ENCODE data around the gene PIK3R6. TPM values are rescaled to one million over a fixed set of nuclear protein-coding genes. Genes with fewer than 3 reads are reported as not detected.

Gene PIK3R6
- total and polyA plus RNA-seq, 2 donors (not counting 1 experiment from before 2014, with no cell fraction given): 2.8 to 11.0 TPM

DNA sequence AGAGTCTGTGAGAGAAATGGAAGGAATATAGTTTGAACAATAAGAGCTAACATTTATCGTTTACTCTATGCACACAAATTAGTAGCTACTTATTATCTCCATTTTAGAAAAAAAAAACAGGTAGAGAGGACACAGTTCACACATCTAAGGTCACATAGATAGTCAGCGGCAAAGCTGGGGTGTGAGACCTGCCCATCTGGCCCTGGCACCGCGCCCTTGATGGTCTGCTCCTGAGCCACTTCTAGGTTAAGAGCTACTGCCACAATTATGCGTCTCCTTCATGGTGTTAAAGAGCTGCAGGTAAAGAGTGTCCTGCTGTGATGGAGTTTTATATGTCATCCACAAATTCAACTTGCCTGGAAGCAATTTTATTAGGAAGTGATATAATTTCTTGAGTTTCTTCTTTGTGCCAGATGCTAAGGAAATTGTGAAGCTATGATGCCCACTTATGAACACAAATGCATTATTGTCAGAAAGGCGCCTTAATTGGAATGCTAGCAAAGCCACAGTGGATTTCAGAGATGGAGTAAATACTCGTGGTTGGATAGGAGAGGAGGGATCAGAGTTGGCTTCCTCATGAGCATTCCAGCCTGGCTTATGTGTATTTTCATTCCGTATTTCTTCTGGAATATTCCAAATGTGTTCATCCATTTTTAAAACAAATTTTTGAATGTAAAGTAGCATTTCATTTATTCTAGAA lies 47.0 kb downstream of the PIK3R6 start:
- Histone ChIP-seq H3K27me3 (replicated peaks in 1 of 4; ENCODE audit: control extremely low read depth in 1 of 4, control insufficient read depth in 3 of 4, insufficient read depth in 4 of 4, low read length in 3 of 4) (no peaks in the 10 kb centered on the region), H4K20me1 (ENCODE audit: control insufficient read depth, insufficient read depth, low read length, poor library complexity, severe bottlenecking) (no peaks in the 10 kb centered on the region), H3K79me2 (ENCODE audit: control insufficient read depth, insufficient read depth, low read length) (no peaks in the 10 kb centered on the region), H3K36me3 (replicated peaks in 1 of 2; ENCODE audit: control extremely low read depth in 1 of 2, control insufficient read depth in 1 of 2, extremely low read depth in 1 of 2, insufficient read depth in 2 of 2, low read length in 1 of 2) (no peaks in the 10 kb centered on the region), H3K9ac (ENCODE audit: low read length) (no peak overlapping the region), H3K27ac (ENCODE audit: low read length in 2 of 2) (no peak overlapping the region), H3K4me3 (ENCODE audit: control extremely low read depth in 1 of 5, extremely low read depth in 1 of 5, insufficient read depth in 1 of 5, low read depth in 2 of 5, low read length in 4 of 5) (no peak overlapping the region), H3K4me2 (replicated peaks; ENCODE audit: low read depth, low read length, poor library complexity, severe bottlenecking) (no peak overlapping the region), H2AFZ (ENCODE audit: insufficient read depth, low read depth, low read length, poor library complexity, severe bottlenecking) (no peak overlapping the region), H3K4me1 (ENCODE audit: control insufficient read depth in 2 of 2, insufficient read depth in 2 of 2, low read length in 2 of 2) (no peaks in the 10 kb centered on the region), H3K9me3 (ENCODE audit: control extremely low read depth in 1 of 3, control insufficient read depth in 2 of 3, insufficient read depth in 1 of 3, low read length in 2 of 3) (peaks cover 0 to 6% (median 6%) of the 10 kb centered on the region in 3 donors)
- H3K4me1 Mint-ChIP-seq: no peaks in the 10 kb centered on the region
- H3K9me3 Mint-ChIP-seq (ENCODE audit: insufficient read depth): peaks cover 2% of the 10 kb centered on the region
- POLR2A ChIA-PET: no interaction called here
- 100% methylated on average over 4 of the region's 8 CpGs for WGBS (ENCODE audit: insufficient coverage)
- intact Hi-C loops (cut with micrococcal nuclease): no loop called here
- peaks cover 6% of the 10 kb centered on the region for H3K27me3 Mint-ChIP-seq
- CTCF ChIA-PET: interaction anchor here (0.9 kb wide), 1 partner anchor 174 kb away, joined by 3 read pairs; no protein-coding TSS in a partner anchor
- DNase-seq (no peak), ATAC-seq (ENCODE audit: low read depth) (no peak)
- H3K27ac Mint-ChIP-seq: peak overlapping the region; percentile 11
- no peak for TF ChIP-seq EZH2 (IDR thresholded peaks at IDR 0.05; ENCODE audit: borderline replicate concordance, insufficient read depth, low read depth, low read length, poor library complexity, severe bottlenecking)
- TF ChIP-seq, protein P1, sequence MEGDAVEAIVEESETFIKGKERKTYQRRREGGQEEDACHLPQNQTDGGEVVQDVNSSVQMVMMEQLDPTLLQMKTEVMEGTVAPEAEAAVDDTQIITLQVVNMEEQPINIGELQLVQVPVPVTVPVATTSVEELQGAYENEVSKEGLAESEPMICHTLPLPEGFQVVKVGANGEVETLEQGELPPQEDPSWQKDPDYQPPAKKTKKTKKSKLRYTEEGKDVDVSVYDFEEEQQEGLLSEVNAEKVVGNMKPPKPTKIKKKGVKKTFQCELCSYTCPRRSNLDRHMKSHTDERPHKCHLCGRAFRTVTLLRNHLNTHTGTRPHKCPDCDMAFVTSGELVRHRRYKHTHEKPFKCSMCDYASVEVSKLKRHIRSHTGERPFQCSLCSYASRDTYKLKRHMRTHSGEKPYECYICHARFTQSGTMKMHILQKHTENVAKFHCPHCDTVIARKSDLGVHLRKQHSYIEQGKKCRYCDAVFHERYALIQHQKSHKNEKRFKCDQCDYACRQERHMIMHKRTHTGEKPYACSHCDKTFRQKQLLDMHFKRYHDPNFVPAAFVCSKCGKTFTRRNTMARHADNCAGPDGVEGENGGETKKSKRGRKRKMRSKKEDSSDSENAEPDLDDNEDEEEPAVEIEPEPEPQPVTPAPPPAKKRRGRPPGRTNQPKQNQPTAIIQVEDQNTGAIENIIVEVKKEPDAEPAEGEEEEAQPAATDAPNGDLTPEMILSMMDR (IDR thresholded peaks at IDR 0.05): no peak
- H3K4me3 Mint-ChIP-seq: no peak overlapping the region

DNA sequence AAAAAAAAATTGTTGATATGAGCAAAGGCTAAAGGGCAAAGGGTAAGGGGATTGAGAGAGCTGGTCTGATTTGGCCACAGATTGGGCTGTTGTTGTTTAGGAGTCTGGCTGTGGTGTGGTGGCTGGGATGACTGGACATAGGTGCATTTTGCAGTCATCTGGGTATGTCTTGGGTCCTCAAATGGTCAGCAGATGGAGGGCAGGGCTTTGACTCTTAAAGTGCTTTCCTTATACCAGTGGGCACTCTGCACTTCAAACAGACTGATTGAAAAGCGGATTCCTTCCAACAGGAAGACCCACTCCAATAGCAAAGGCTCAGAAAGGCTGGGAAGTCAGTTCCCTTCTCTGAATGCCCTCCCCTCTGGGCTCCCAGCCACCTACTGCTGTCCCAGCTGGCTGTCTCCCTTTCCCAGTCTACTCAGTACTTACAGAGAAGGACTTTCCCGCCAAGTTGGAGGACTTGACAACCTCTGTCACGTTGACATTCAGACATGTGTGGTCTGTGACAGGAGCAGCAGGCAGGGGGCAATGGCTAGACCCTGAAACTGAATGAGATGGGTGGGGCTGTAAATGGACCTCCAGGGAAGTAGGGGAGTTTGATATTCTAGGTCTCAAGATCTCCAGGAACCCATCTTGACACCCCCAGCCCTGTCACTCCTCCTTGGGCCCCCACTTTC lies 48.7 kb downstream of the PIK3R6 start:
- no peak for DNase-seq
- CTCF ChIA-PET: no interaction called here
- Mint-ChIP-seq H3K9me3 (ENCODE audit: insufficient read depth) (no peaks in the 10 kb centered on the region), H3K27me3 (peaks cover 18% of the 10 kb centered on the region), H3K4me1 (no peaks in the 10 kb centered on the region), H3K4me3 (no peak overlapping the region), H3K27ac (no peak overlapping the region)
- Histone ChIP-seq H4K20me1 (ENCODE audit: control insufficient read depth, insufficient read depth, low read length, poor library complexity, severe bottlenecking) (no peaks in the 10 kb centered on the region), H3K4me2 (replicated peaks; ENCODE audit: low read depth, low read length, poor library complexity, severe bottlenecking) (no peak overlapping the region), H3K27me3 (replicated peaks in 1 of 4; ENCODE audit: control extremely low read depth in 1 of 4, control insufficient read depth in 3 of 4, insufficient read depth in 4 of 4, low read length in 3 of 4) (no peaks in the 10 kb centered on the region), H3K79me2 (ENCODE audit: control insufficient read depth, insufficient read depth, low read length) (no peaks in the 10 kb centered on the region), H3K4me1 (ENCODE audit: control insufficient read depth in 2 of 2, insufficient read depth in 2 of 2, low read length in 2 of 2) (no peaks in the 10 kb centered on the region), H3K9ac (ENCODE audit: low read length) (no peak overlapping the region), H3K36me3 (replicated peaks in 1 of 2; ENCODE audit: control extremely low read depth in 1 of 2, control insufficient read depth in 1 of 2, extremely low read depth in 1 of 2, insufficient read depth in 2 of 2, low read length in 1 of 2) (no peaks in the 10 kb centered on the region), H3K4me3 (ENCODE audit: control extremely low read depth in 1 of 5, extremely low read depth in 1 of 5, insufficient read depth in 1 of 5, low read depth in 2 of 5, low read length in 4 of 5) (no peak overlapping the region), H3K27ac (ENCODE audit: low read length in 2 of 2) (no peak overlapping the region), H3K9me3 (ENCODE audit: control extremely low read depth in 1 of 3, control insufficient read depth in 2 of 3, insufficient read depth in 1 of 3, low read length in 2 of 3) (peaks cover 0 to 3% (median 0%) of the 10 kb centered on the region in 3 donors), H2AFZ (ENCODE audit: insufficient read depth, low read depth, low read length, poor library complexity, severe bottlenecking) (no peak overlapping the region)
- intact Hi-C loops (cut with micrococcal nuclease): no loop called here
- no peak for ATAC-seq (ENCODE audit: low read depth)
- TF ChIP-seq, protein P1 (IDR thresholded peaks at IDR 0.05): no peak
- POLR2A ChIA-PET: no interaction called here
- WGBS (ENCODE audit: insufficient coverage): 94% methylated on average over 2 of the region's 3 CpGs

All from B cell (primary cell).